Calu3 (cell line): Measurements from ENCODE around the gene NCKAP5. TPM values are rescaled to one million over a fixed set of nuclear protein-coding genes. Genes with fewer than 3 reads are reported as not detected.

ENCODE experiments used
- BruUV-seq: library from RNA; stranded (reverse); fragments of 400-500 nt; replicated peaks from 2 replicates; lab custom pipeline; 2021; lab: Mats Ljungman, UMichigan
- CTCF ChIA-PET: fragments of 300-600 bp; sonication (Branson Sonifier 250); formaldehyde crosslinking; loops from one replicate; lab custom pipeline; 2022; ENCODE audit warnings: antibody characterized with exemption; lab: Charles Lee
- DNase-seq: peaks from one replicate; pipeline ENCODE4 v3.0.0; 2022
- H3K27ac Mint-ChIP-seq: one replicate; pipeline ENCODE4 v1.8.0; 2022; ENCODE audit warnings: mixed read lengths; ENCODE audit not compliant: unreplicated experiment
- H3K27me3 Mint-ChIP-seq: one replicate; pipeline ENCODE4 v1.8.0; 2022; ENCODE audit warnings: mixed read lengths; ENCODE audit not compliant: unreplicated experiment
- H3K36me3 Mint-ChIP-seq: one replicate; pipeline ENCODE4 v1.8.0; 2022; ENCODE audit warnings: mild to moderate bottlenecking, moderate library complexity, mixed read lengths; ENCODE audit not compliant: insufficient read depth, unreplicated experiment
- H3K4me1 Mint-ChIP-seq: one replicate; pipeline ENCODE4 v1.8.0; 2022; ENCODE audit warnings: mild to moderate bottlenecking, low read depth, mixed read lengths; ENCODE audit not compliant: unreplicated experiment
- H3K4me3 Mint-ChIP-seq: one replicate; pipeline ENCODE4 v1.8.0; 2022; ENCODE audit warnings: mild to moderate bottlenecking, low read depth, moderate library complexity, mixed read lengths; ENCODE audit not compliant: unreplicated experiment
- H3K9me3 Mint-ChIP-seq: one replicate; pipeline ENCODE4 v1.8.0; 2022; ENCODE audit warnings: low read depth, mixed read lengths; ENCODE audit not compliant: unreplicated experiment
- CTCF ChIP-seq: fragments of 200-600 bp; IDR thresholded peaks from one replicate; pipeline ENCODE4 v1.8.0; 2022; ENCODE audit warnings: antibody characterized with exemption; ENCODE audit not compliant: unreplicated experiment
- intact Hi-C: fragments of 100-400 bp; cut with micrococcal nuclease; formaldehyde crosslinking; loops from one replicate; pipeline ENCODE4 v1.10.0; 2022; ENCODE audit not compliant: unreplicated experiment
- total RNA-seq: library from RNA; stranded (reverse); gene quantifications from 2 replicates; pipeline ENCODE4 v1.2.3, GENCODE V29; 2022

Gene NCKAP5
- total RNA-seq, 1 experiment from 2014 or later: 2.2 TPM

- no peak for TF ChIP-seq CTCF
- intact Hi-C loops: no loop called here
- Mint-ChIP-seq H3K9me3 (no peaks in the 10 kb centered on the region), H3K27ac (no peak overlapping the region), H3K36me3 (no peaks in the 10 kb centered on the region), H3K4me1 (no peaks in the 10 kb centered on the region), H3K27me3 (no peaks in the 10 kb centered on the region), H3K4me3 (no peak overlapping the region)
- CTCF ChIA-PET: no interaction called here
- no TSS peak for BruUV-seq
- DNase-seq: no peak
Observed at GRCh38 chr2:132697556-132698205, 870.6 kb downstream of the NCKAP5 start.

GRCh38 chr2:132692816-132693215 lies 875.4 kb downstream of the NCKAP5 start:
- no peak for DNase-seq
- H3K27ac Mint-ChIP-seq: no peak overlapping the region
- no peak for TF ChIP-seq CTCF
- no TSS peak for BruUV-seq
- H3K36me3 Mint-ChIP-seq: no peaks in the 10 kb centered on the region
- CTCF ChIA-PET: no interaction called here
- H3K9me3 Mint-ChIP-seq: no peaks in the 10 kb centered on the region
- H3K4me3 Mint-ChIP-seq: no peak overlapping the region
- intact Hi-C loops: no loop called here
- H3K27me3 Mint-ChIP-seq: no peaks in the 10 kb centered on the region
- no peaks in the 10 kb centered on the region for H3K4me1 Mint-ChIP-seq

- no peak for DNase-seq
- CTCF ChIA-PET: no interaction called here
- TF ChIP-seq CTCF: no peak
- Mint-ChIP-seq H3K4me1 (no peaks in the 10 kb centered on the region), H3K4me3 (no peak overlapping the region), H3K36me3 (no peaks in the 10 kb centered on the region), H3K27me3 (no peaks in the 10 kb centered on the region), H3K27ac (no peak overlapping the region), H3K9me3 (no peaks in the 10 kb centered on the region)
- no TSS peak for BruUV-seq
- intact Hi-C loops: no loop called here
Observed at GRCh38 chr2:132691556-132691955, 876.7 kb downstream of the NCKAP5 start.

- H3K9me3 Mint-ChIP-seq: no peaks in the 10 kb centered on the region
- DNase-seq: no peak
- no TSS peak for BruUV-seq
- no peak overlapping the region for H3K4me3 Mint-ChIP-seq
- intact Hi-C loops: no loop called here
- H3K27ac Mint-ChIP-seq: no peak overlapping the region
- H3K27me3 Mint-ChIP-seq: no peaks in the 10 kb centered on the region
- no peaks in the 10 kb centered on the region for H3K4me1 Mint-ChIP-seq
- CTCF ChIA-PET: no interaction called here
- no peaks in the 10 kb centered on the region for H3K36me3 Mint-ChIP-seq
- no peak for TF ChIP-seq CTCF
Observed at GRCh38 chr2:132690664-132691303, 877.5 kb downstream of the NCKAP5 start.
